Pancreas (tissue), 10 donors: ENCODE measurements around the gene AKAP11. TPM values are rescaled to one million over a fixed set of nuclear protein-coding genes. Genes with fewer than 3 reads are reported as not detected.

Source experiments
- ATAC-seq, 4 donors: fragments of 200-7000 bp; cut with Tn5 transposase; one replicate each; pipeline versions ENCODE4 v1.8.0 to v1.9.1; 2020; ENCODE audit warnings: mild to moderate bottlenecking in 4 of 4, moderate library complexity in 4 of 4
- DNase-seq, 6 donors: peaks; one replicate each; pipeline ENCODE4 v3.0.0-alpha.2; 2020
- FAIRE-seq: peaks from 2 replicates; lab custom pipeline; 2012; peaks lifted over from hg19 to GRCh38; lab: Jason Lieb, UNC
- H3K27ac ChIP-seq, 4 donors: fragments of 200-600 bp; sonication (generic); 1 replicate in 3 of 4; 2 replicates in 1 of 4; pipeline versions ENCODE4 v1.5.0 to v1.8.0; 2020
- H3K27me3 ChIP-seq, 4 donors: fragments of 200-600 bp; one replicate each; pipeline ENCODE4 v1.8.0; 2021
- H3K36me3 ChIP-seq, 3 donors: fragments of 200-600 bp; sonication (generic) in 1 of 3; one replicate each; pipeline versions ENCODE4 v1.5.0 to v1.8.0; 2020 to 2021
- H3K4me1 ChIP-seq, 3 donors: fragments of 200-600 bp; one replicate each; pipeline ENCODE4 v1.8.0; 2021
- H3K4me3 ChIP-seq, 4 donors: fragments of 200-600 bp; sonication (generic) in 2 of 4; one replicate each; pipeline versions ENCODE4 v1.5.0 to v1.8.0; 2020 to 2021
- H3K9me3 ChIP-seq, 4 donors: fragments of 200-600 bp; one replicate each; pipeline ENCODE4 v1.8.0; 2021
- CTCF ChIP-seq, 4 donors: fragments of 200-600 bp; sonication (generic) in 3 of 4; IDR thresholded peaks; one replicate each; pipeline versions ENCODE4 v1.5.0 to v1.8.0; 2021; ENCODE audit warnings: antibody characterized with exemption in 4 of 4
- WGBS, 2 donors: extraction: QIAGEN DNeasy Blood & Tissue Kit; methylation state at CpG; one replicate each; pipeline ENCODE4 v1.1.7; 2013; 5-methylcytosine and 5-hydroxymethylcytosine counted together
- intact Hi-C, 3 donors: fragments of 100-400 bp; cut with DNase I; formaldehyde crosslinking; loops; one replicate each; pipeline versions ENCODE4 v1.11.1 to v1.14.2; 2022
- polyA plus RNA-seq, 2 donors: library from polyadenylated mRNA; stranded (reverse); fragments of 200-250 nt; gene quantifications; one replicate each; pipeline ENCODE4 v1.2.3, GENCODE V29; 2013
- total RNA-seq, 6 donors: library from RNA; stranded (reverse); fragmentation: NEBNext Ultra II Directional in 4 of 6; extraction: Animal tissue kit (Norgen Biotek cat#: 25700) in 4 of 6; gene quantifications; one replicate each; pipeline versions ENCODE4 v1.2.1 to v1.2.4, GENCODE V29; 2021 to 2023
- donor health status: healthy with polysubstance abuse.
- donor health status: DM: no; HTN: no; CAD: no; lungs with moderate emphysema.
- donor health status: DM: no; HTN: no; CAD: no.
- donor health status: control.
- donor health status: control.
- donor health status: Bipolar disorder and iron deficiency.
- donor health status: DM: yes; HTN: yes; CAD: no.
- donor health status: DM: no; HTN: no; CAD: no.
- donor health status: DM: no; HTN: no; CAD: no.
- donor health status: DM: yes; HTN: yes; CAD: no.

The AKAP11 gene
- total and polyA plus RNA-seq, 8 donors, result 3.0 to 15.5 (median 8.3) TPM

- DNase-seq, result no peak
- no peaks in the 10 kb centered on the region for H3K27me3 ChIP-seq
- FAIRE-seq, result no peak
- ATAC-seq, result no peak
- intact Hi-C loops, result no loop called here
- peaks cover 0 to 5% (median 4%) of the 10 kb centered on the region in 3 donors for H3K4me1 ChIP-seq
- H3K9me3 ChIP-seq, result no peaks in the 10 kb centered on the region
- 86 to 94% methylated on average over 2 of the region's 2 CpGs for WGBS, 2 donors
- H3K36me3 ChIP-seq, result no peaks in the 10 kb centered on the region
- no peak overlapping the region for H3K27ac ChIP-seq
- TF ChIP-seq CTCF (IDR thresholded peaks at IDR 0.05), result no peak
- H3K4me3 ChIP-seq, result no peak overlapping the region
Measured at GRCh38 chr13:42280537-42280936, 8.6 kb downstream of the AKAP11 start.

GRCh38 chr13:42283574-42283973, 11.6 kb downstream of the AKAP11 start:
- DNase-seq, result no peak
- TF ChIP-seq CTCF (IDR thresholded peaks at IDR 0.05), result no peak
- Histone ChIP-seq H3K27ac (no peak overlapping the region), H3K27me3 (no peaks in the 10 kb centered on the region), H3K9me3 (no peaks in the 10 kb centered on the region), H3K36me3 (peaks cover 0 to 4% (median 3%) of the 10 kb centered on the region in 3 donors), H3K4me3 (no peak overlapping the region), H3K4me1 (peaks cover 0 to 4% (median 0%) of the 10 kb centered on the region in 3 donors)
- ATAC-seq, result no peak
- intact Hi-C loops, result no loop called here
- no peak for FAIRE-seq
- 87 to 90% methylated on average over 3 of the region's 3 CpGs for WGBS, 2 donors

- Histone ChIP-seq H3K9me3 (no peaks in the 10 kb centered on the region), H3K27me3 (no peaks in the 10 kb centered on the region), H3K27ac (no peak overlapping the region), H3K4me1 (peaks cover 0 to 4% (median 0%) of the 10 kb centered on the region in 3 donors), H3K4me3 (no peak overlapping the region), H3K36me3 (peaks cover 0 to 4% (median 3%) of the 10 kb centered on the region in 3 donors)
- DNase-seq, result no peak
- WGBS, 2 donors, result 87 to 88% methylated on average over 3 of the region's 3 CpGs
- intact Hi-C loops, result no loop called here
- no peak for FAIRE-seq
- no peak for TF ChIP-seq CTCF (IDR thresholded peaks at IDR 0.05)
- no peak for ATAC-seq
Measured at GRCh38 chr13:42284068-42284467, 12.1 kb downstream of the AKAP11 start.

- intact Hi-C loops, result no loop called here
- TF ChIP-seq CTCF (IDR thresholded peaks at IDR 0.05), result no peak
Measured at GRCh38 chr13:42298392-42298791, 26.4 kb downstream of the AKAP11 start.

GRCh38 chr13:42305503-42305902, 33.6 kb downstream of the AKAP11 start:
- H3K27me3 ChIP-seq, result no peaks in the 10 kb centered on the region
- no peak for FAIRE-seq
- peaks cover 0 to 17% (median 0%) of the 10 kb centered on the region in 3 donors for H3K36me3 ChIP-seq

More at GRCh38 chr13:42298392-42298791, 26.4 kb downstream of the AKAP11 start:
- H3K9me3 ChIP-seq, result no peaks in the 10 kb centered on the region
- H3K27me3 ChIP-seq, result no peaks in the 10 kb centered on the region
- H3K4me1 ChIP-seq, result no peaks in the 10 kb centered on the region
- no peak overlapping the region for H3K27ac ChIP-seq
- H3K4me3 ChIP-seq, result no peak overlapping the region
- DNase-seq, result no peak
- no peak for ATAC-seq
- FAIRE-seq, result no peak
- peaks cover 3 to 47% (median 11%) of the 10 kb centered on the region in 3 donors for H3K36me3 ChIP-seq

More at GRCh38 chr13:42305503-42305902, 33.6 kb downstream of the AKAP11 start:
- no peaks in the 10 kb centered on the region for H3K4me1 ChIP-seq
- no peak for DNase-seq
- no peak for ATAC-seq
- H3K9me3 ChIP-seq, result no peaks in the 10 kb centered on the region
- H3K27ac ChIP-seq, result no peak overlapping the region
- no peak overlapping the region for H3K4me3 ChIP-seq
- intact Hi-C loops, result no loop called here
- TF ChIP-seq CTCF (IDR thresholded peaks at IDR 0.05), result no peak
